ENCODE measurements around the gene DAPK1. TPM values are rescaled to one million over a fixed set of nuclear protein-coding genes. Genes with fewer than 3 reads are reported as not detected.
"Not testable (repeated sequence)": the region's sequence is repeated elsewhere in the genome, so short reads cannot be mapped to it uniquely, and the experiment has no call there.

DAPK1 gene
- total RNA-seq, 1 donor from 2014 or later, result 38.3 TPM

DNA sequence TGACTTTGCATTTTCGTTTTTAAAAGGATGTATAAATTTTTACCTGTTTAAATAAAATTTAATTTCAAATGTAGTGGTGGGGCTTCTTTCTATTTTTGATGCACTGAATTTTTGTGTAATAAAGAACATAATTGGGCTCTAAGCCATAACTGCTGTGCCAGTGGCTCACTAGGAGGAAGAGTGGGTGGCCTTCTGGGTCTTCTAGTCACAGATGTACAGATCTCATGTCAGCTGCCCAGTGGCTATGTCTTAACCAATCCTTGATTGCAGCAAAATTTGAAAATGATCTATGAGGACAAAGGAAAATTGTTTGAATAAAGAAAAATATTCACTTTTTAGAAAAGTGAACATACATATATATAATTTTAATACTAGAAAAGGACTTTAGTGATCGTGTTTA, 233.7 kb downstream of the DAPK1 start:
- DNase-seq (ENCODE audit: low spot score), result no peak

DNA sequence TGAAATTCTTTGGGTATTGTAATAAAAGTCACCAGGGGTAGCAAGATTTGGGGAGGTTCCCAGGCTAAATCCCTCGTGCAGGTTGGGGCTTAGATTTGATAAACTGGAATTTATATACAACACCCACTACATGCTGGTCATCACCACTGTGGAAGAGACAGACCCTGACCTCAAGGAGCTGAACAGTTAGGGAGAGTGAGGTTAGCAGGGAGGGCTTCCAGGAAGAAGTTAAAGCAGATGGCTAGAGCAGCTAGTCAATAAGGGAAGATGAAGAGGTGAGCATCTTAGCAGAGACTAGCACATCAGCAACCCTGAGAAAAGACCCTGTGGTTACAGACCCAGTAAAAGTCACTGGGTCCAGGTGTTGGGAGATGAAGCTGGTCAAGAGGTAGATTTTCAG, 234.7 kb downstream of the DAPK1 start:
- DNase-seq (ENCODE audit: low spot score), result no peak

DNA sequence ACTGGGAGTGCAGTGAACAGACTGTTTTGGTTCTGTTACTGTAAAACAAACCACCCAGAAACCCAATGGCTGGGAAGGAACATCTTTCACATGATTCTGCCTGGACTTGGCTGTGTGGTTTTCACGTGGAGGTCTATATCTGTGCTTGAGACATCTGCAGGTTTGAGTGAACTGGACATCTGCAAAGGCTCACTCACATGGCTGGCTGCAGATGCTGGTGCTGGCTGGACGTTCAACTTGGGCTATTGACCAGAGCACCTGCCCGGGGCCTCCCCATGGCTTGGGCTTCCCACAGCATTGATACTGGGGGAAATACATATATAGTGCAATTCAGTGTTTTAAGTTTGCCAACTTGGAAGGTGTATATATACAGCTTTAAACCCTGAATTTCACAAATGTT, 235.1 kb downstream of the DAPK1 start:
- DNase-seq (ENCODE audit: low spot score), result peak; percentile 72

DNA sequence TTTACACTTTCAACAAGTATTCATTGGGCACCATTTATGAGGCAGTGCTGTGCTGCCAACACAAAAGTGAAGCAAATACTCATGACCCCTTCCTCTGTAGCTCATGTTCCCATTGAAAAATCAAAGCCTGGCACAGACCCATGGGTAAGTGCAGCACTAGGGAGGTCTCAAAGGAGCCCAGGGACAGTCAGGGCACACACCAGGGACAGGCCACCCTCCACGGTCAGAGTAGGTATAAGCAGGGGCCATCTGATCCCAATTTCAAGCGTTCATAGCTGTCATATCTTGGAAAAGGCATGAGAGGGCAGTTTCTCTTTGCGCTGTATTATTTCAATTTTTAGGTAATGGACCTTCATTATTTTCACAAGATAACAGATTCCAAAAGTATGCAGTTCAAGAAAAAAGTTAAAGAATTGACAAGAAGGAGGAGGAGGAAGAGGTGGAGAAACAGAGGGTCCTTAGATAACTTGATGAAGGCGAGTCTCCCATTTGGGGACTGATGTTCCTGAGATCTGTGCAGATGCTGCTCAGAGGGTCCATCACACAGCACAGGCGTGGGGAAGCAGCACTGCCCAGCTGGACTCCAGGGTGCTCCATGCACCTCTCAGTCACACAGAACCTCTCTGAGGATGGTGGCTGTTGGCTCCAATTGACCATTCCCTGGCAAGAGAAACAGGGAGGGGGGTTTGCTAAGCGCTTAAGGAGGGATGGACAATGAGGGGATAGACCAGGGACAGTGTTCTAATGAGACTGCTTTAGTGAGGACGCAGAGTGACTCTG, 235.8 kb downstream of the DAPK1 start:
- DNase-seq (ENCODE audit: low spot score), result no peak

DNA sequence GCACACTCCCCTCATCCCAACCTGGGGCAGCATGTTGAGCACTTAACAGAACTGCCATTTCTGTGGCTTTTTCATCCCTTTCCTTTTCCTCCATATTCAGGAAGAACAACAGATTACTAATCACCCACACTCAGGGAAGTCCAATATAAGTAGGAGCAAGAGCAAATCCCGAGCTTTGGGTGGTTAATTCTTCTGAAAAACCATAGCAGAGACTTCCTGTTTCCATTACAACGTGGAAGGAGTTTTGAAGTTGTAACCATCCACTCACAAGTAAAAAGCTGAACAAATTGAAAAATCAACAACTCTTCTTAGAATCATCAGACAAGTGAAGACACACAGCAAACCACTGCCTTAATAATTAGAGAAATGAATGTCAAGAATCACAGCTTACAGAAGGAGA, 236.4 kb downstream of the DAPK1 start:
- DNase-seq (ENCODE audit: low spot score), result no peak

DNA sequence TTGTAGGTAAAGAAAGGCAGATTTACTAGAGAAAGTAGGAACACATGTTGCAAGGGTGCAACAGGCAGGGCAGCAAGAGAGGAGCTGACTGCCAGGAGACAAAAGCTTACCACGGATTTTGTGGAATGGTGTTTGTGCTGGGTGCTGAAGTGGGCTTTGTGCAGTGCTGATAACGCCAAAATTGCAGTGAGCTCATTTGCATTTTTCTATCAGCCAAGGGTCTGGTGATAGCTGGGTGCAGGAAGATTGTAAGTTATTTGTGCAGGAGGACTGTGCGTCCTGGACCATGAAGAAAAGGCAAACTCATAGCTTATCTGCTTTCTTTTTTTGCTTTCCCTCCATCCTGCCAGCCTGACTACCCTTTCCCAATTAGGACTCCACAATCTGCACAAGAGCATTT, 241.9 kb downstream of the DAPK1 start:
- no peak for DNase-seq (ENCODE audit: low spot score)

DNA sequence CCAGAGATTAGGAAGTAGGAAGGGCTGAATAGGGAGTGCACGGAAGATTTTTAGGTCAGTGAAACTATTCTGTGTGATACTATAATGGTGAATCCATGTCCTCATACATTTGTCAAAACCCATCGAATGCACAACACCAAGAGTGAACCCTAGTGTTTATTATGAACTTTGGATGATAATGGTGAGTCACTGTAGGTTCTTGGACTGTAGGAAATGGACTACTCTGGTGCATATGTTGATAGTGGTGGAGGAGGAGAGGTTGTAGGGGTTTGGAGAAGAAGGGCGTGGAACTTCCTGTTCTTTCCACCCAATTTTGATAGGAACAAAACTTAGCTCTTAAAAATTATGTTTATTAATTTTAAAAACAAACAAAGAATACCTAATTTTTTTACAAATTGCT, 242.5 kb downstream of the DAPK1 start:
- no peak for DNase-seq (ENCODE audit: low spot score)

DNA sequence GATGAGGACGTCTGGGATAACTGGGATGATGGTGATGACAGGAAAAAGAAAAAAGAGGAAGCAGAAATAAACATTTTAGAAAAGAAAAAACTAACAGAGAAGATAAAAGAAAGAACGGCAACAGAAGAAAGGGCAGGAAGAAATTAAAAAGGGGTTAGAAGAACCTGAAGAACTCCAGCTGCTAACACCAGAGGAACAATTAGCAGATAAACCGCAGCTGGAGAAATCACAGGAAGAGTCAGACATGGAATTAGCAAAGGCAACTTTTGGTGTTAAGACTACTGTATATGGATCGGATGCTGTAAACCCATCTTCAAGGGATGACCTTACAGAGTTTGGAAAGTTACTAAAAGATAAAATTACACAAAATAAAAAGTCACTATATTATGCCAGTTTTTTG, 243.7 kb downstream of the DAPK1 start:
- no peak for DNase-seq (ENCODE audit: low spot score)

DNA sequence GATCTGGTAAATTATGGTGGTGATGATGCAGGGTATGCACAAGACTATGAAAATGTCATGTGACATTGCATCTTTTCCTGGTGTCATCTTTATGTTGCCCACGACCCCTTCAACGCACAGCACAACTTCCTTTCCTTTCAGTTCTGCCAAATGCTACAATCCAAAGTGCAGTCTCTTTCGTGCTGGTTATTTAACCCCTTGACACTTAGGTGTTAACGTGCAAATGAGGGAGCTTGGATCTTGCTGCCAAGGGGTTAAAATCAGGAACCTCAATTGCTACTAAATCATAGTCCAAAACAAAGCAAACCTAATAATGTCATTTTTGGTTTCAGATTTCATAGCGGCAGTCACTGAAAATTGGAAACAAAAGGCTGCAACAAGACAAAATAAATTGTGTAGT, 244.2 kb downstream of the DAPK1 start:
- DNase-seq (ENCODE audit: low spot score), result no peak

DNA sequence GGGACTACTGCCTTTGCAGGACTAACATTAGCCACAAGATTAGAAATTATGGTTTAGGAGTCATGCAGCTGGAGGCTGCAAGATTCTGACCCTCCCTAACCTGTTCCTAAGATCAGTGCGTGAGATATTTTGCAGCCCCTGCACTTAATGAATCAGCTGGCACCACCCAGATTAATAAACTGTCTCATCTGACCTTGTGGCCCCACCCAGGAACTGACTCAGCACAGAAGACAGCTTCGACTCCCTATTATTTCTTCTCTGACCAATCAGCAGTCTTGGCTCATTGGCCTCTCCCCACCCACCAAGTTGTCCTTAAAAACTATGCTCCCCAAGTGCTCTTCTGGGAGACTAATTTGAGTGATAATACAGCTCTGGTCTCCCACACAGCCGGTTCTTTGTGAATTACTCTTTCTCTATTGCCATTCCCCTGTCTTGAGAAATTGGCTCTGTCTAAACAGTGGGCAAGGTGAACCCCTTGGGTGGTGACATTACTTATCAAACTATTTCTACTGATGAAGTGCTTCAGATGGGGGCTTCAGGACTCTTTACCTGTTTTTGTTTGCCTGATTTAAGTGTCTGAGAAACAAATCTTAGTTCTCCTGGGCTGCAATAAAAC, 245.3 kb downstream of the DAPK1 start:
- no peak for DNase-seq (ENCODE audit: low spot score)

DNA sequence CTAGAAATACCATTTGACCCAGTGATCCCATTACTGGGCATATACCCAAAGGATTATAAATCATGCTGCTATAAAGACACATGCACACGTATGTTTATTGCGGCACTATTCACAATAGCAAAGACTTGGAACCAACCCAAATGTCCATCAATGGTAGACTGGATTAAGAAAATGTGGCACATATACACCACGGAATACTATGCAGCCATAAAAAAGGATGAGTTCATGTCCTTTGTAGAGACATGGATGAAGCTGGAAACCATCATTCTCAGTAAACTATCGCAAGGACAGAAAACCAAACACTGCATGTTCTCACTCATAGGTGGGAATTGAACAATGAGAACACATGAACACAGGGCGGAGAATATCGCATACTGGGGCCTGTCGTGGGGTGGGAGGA, 246.6 kb downstream of the DAPK1 start:
- DNase-seq (ENCODE audit: low spot score), result not testable (repeated sequence)

DNA sequence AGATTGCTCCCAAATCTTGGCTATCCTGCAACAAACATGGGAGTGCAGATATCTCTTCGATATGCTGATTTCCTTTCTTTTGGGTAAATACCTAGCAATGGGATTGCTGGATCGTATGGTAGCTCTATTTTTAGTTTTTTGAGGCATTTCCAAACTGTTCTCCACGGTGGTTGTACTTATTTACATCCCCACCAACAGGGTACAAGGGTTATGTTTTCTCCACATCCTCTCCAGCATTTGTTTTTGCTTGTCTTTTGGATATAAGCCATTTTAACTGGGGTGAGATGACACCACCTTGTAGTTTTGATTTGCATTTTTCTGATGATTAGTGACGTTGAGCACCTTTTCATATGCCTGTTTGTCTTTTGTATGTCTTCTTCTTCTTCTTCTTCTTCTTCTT, 248.5 kb downstream of the DAPK1 start:
- DNase-seq (ENCODE audit: low spot score), result no peak

DNA sequence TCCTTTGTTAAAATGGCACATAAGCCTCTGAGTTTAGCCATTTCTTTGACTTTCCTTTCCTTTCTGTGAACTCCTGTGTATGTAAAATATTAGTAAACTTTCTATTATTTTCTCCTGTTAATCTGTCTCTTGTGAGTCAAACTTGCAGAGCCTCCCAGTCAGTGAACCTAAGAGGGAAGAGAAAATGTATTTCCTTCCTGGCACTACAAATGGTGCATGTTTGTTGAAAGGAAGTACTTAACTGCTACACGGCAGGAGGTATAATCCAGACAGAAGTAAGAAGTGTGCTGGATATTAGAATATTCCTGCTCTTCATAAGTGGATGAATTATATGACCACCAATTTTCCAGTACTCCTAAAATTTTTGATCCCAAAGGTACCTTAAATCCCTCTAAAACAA, 251.2 kb downstream of the DAPK1 start:
- DNase-seq (ENCODE audit: low spot score), result no peak

DNA sequence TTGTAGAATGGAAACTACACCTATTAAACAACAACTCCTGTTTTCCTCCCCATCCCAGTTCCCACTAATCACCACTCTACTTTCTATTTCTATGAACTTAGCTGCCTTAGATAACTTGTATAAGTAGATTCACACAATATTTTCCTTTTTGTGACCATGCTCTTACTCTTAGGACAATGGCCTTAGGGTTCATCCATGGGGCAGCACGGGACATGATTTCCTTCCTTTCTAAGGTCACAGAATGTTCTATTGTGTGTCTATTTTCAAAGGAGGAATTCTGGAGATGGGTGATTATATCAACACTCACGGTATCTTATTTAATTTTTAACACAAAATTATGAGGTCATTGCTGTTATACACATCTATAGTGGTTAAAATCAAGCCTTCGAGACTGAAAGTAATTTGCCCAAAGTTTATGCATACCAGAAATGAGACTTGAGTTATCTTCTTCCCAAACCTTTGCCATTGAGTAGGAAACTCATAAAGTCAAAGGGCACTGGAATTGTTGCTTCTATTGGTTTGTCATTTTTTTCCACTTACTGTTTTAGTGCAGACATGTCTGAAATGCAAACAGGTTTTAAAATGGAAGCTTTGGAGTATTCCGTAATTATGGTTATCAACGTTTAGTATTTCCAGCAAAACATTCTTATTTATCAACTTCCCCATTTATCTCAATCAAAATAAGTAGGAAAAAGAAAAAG, 251.8 kb downstream of the DAPK1 start:
- no peak for DNase-seq (ENCODE audit: low spot score)

DNA sequence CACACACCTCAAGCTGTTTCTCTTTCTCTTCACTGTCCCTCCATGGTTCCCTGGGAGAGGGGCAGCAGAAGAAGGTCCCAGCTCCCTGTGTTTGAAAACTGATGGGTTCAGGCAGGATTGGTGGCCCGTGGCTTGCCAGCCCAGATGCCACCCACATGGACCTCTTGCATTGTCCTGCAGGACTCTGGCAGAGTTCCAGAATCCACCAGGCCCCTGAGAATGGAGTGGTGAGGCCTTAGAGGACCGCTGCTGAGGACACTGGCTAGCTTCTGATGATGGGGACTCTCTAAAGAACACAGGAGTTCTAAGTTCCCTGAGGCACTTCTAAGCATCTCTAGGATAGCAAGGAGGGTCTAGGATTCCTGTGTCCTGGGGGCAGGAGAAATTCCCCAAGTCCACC, 253.1 kb downstream of the DAPK1 start:
- DNase-seq (ENCODE audit: low spot score), result no peak

DNA sequence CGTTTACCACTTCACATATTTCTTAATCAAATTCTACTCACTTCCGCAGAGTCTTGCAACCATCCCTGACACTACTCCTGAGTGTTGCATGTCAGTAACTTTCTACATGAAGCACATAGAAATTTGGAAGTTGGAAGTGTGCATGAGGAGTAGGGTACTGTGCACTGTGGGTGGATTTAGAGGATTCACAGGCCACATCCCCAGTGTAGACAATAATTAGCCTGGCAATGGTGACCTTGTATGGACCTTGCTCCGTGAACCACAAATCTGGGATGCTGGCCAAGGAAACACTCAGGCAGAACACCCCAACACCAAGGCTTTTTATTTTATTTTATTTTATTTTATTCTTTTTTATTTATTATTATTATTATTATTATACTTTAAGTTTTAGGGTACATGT, 253.8 kb downstream of the DAPK1 start:
- DNase-seq (ENCODE audit: low spot score), result no peak

DNA sequence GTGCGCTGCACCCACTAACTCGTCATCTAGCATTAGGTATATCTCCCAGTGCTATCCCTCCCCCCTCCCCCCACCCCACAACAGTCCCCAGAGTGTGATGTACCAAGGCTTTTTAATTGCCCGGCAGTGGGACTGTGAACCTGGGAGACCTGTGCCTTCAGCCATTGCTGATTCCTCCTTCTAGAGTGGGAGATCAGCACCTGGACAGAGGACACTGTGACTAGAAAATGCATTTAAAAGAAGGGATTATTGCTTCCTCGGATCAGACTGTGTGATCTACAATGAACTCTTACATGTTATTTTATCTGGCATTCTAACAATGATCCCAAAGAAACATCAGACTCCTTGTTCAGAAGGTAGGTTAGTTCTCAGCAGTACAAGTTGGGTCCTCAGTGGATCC, 254.2 kb downstream of the DAPK1 start:
- no peak for DNase-seq (ENCODE audit: low spot score)

DNA sequence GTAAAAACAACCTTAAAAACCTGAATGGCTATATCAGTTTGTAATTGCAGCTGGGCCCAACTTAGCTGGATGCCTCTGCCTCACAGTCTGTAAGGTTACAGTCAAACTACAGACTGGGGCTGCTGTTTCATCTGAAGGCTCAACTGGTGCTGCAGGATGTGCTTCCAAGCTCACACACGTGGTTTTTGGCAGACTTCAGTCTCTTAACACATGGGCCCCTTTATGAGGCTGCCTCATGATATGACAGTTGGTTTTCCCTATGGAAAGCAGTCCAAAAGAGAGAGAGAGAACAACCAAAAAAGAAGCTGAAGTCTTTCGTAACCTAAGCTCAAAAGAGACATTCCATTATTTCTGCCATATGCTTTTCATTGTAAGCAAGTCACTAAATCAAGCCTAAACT, 255.6 kb downstream of the DAPK1 start:
- DNase-seq (ENCODE audit: low spot score), result no peak
